Mesendoderm (in vitro differentiated cells): ENCODE results near the gene RNF150.

Source experiments
- DNase-seq: peaks from one replicate; pipeline ENCODE4 v3.0.0; 2013
- H2AK5ac ChIP-seq: 2 replicates; pipeline ENCODE4 v1.6.1; 2013; ENCODE audit warnings: low read length, inconsistent platforms
- H2BK120ac ChIP-seq: 2 replicates; pipeline ENCODE4 v1.6.1; 2013; ENCODE audit warnings: low read depth, mild to moderate bottlenecking, low read length, moderate library complexity, mixed read lengths
- H2BK15ac ChIP-seq: replicated peaks from 2 replicates; pipeline ENCODE4 v1.6.1; 2013; ENCODE audit warnings: low read depth, mild to moderate bottlenecking, moderate library complexity
- H2BK5ac ChIP-seq: 2 replicates; pipeline ENCODE4 v1.6.1; 2013; ENCODE audit warnings: low read length, inconsistent platforms
- H3K18ac ChIP-seq: 2 replicates; pipeline ENCODE4 v1.6.1; 2013; ENCODE audit warnings: mild to moderate bottlenecking, low read length, mixed read lengths
- H3K23ac ChIP-seq: one replicate; pipeline ENCODE4 v1.6.1; 2013; ENCODE audit warnings: low read length
- H3K27ac ChIP-seq: 2 replicates; pipeline ENCODE4 v1.5.1; 2013; ENCODE audit warnings: low read depth, mild to moderate bottlenecking, inconsistent platforms, low read length, moderate library complexity
- H3K27me3 ChIP-seq: 2 replicates; pipeline ENCODE4 v1.6.1; 2013; ENCODE audit warnings: low read length, control low read depth, mild to moderate bottlenecking, inconsistent platforms; ENCODE audit not compliant: insufficient read depth, poor library complexity
- H3K36me3 ChIP-seq: 2 replicates; pipeline ENCODE4 v1.6.1; 2013; ENCODE audit warnings: low read length, inconsistent platforms; ENCODE audit not compliant: control insufficient read depth, insufficient read depth
- H3K4ac ChIP-seq: one replicate; pipeline ENCODE4 v1.6.1; 2013; ENCODE audit warnings: low read depth, mild to moderate bottlenecking, low read length, moderate library complexity
- H3K4me1 ChIP-seq: 2 replicates; pipeline ENCODE4 v1.6.1; 2013; ENCODE audit warnings: low read depth, low read length, inconsistent platforms; ENCODE audit not compliant: control insufficient read depth
- H3K4me2 ChIP-seq: 2 replicates; pipeline ENCODE4 v1.6.1; 2013; ENCODE audit warnings: low read length
- H3K4me3 ChIP-seq: 2 replicates; pipeline ENCODE4 v1.5.1; 2013; ENCODE audit warnings: mild to moderate bottlenecking, low read length
- H3K56ac ChIP-seq: one replicate; pipeline ENCODE4 v1.6.1; 2013; ENCODE audit warnings: low read length
- H3K79me1 ChIP-seq: 2 replicates; pipeline ENCODE4 v1.6.1; 2013; ENCODE audit warnings: low read length, inconsistent platforms
- H3K79me2 ChIP-seq: 2 replicates; pipeline ENCODE4 v1.6.1; 2013; ENCODE audit warnings: mild to moderate bottlenecking, low read length; ENCODE audit not compliant: control insufficient read depth, insufficient read depth
- H3K9ac ChIP-seq: 2 replicates; pipeline ENCODE4 v1.6.1; 2013; ENCODE audit warnings: low read length, inconsistent platforms
- H4K5ac ChIP-seq: one replicate; pipeline ENCODE4 v1.6.1; 2013; ENCODE audit warnings: low read length
- H4K8ac ChIP-seq: one replicate; pipeline ENCODE4 v1.6.1; 2013; ENCODE audit warnings: low read depth, mild to moderate bottlenecking, control low read depth, low read length, moderate library complexity
- WGBS: extraction: QIAGEN DNeasy Blood & Tissue Kit; methylation state at CpG from one replicate; pipeline ENCODE4 v1.1.7; 2013; ENCODE audit warnings: low lambda C conversion rate, missing lambda C conversion rate; ENCODE audit not compliant: insufficient coverage; ENCODE audit errors: extremely low coverage; 5-methylcytosine and 5-hydroxymethylcytosine counted together

RNF150 gene

DNA sequence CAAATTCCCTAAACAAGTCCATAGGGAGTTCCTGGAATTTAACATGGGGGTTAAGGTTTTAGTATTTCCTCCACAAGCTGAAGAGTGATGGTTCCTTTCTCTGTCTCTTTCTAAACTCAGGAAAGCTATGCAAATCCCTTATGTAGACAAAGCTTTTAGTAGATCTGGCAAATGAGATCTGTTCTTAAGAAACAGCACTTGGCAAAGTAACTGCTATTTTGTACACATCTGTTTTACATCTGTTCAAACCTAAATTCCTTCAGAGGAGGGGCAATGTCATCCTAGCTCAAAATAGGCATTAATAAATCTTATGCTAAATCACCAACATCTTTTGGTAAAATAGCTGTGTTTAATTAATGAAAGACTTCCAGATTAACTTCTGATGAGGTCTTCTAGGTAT is 239.3 kb downstream of the RNF150 start:
- no peaks in the 10 kb centered on the region for H3K79me1 ChIP-seq

DNA sequence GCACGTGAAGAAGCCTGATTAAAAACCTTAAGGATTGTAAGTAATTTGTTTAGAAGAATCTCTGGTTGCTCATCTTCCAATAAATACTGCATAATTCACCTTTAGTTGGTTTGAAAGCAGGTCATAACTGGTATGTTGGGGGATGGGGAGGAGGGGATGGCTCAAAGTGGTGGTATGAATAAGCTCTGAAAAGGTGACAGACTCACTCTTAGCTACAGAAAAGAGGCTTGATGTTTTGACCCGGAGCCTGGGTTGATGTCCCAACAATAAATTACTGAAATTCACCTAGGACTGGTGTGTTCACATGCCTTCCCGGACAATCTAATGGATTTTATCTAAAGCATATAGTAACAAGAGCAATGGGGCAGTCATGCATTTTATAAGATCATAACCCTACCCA is 245.2 kb downstream of the RNF150 start:
- Histone ChIP-seq H3K18ac (no peak overlapping the region), H3K4me2 (no peak overlapping the region), H3K79me1 (no peaks in the 10 kb centered on the region), H3K23ac (no peak overlapping the region), H3K4ac (no peak overlapping the region), H3K4me3 (no peak overlapping the region), H3K4me1 (no peaks in the 10 kb centered on the region), H2BK15ac (no peak overlapping the region), H3K27me3 (no peaks in the 10 kb centered on the region), H2BK120ac (no peak overlapping the region), H3K56ac (no peak overlapping the region), H2BK5ac (no peak overlapping the region), H3K36me3 (no peaks in the 10 kb centered on the region), H2AK5ac (no peak overlapping the region), H3K79me2 (no peaks in the 10 kb centered on the region), H4K8ac (peak overlapping the region; percentile 76), H3K27ac (no peak overlapping the region), H3K9ac (no peak overlapping the region), H4K5ac (no peak overlapping the region)
- peak; percentile 29 for DNase-seq
- WGBS = no CpG with 5 or more reads among the region's 3 CpGs

More for the DNA sequence above, 239.3 kb downstream of the RNF150 start:
- Histone ChIP-seq H3K56ac (no peak overlapping the region), H2AK5ac (no peak overlapping the region), H3K9ac (no peak overlapping the region), H2BK5ac (no peak overlapping the region), H4K8ac (no peak overlapping the region), H3K36me3 (no peaks in the 10 kb centered on the region), H2BK120ac (no peak overlapping the region), H3K27ac (no peak overlapping the region), H3K4me1 (no peaks in the 10 kb centered on the region), H3K18ac (no peak overlapping the region), H3K23ac (no peak overlapping the region), H3K4me2 (no peak overlapping the region), H2BK15ac (no peak overlapping the region), H3K4ac (no peak overlapping the region), H3K27me3 (no peaks in the 10 kb centered on the region), H3K79me2 (no peaks in the 10 kb centered on the region), H3K4me3 (no peak overlapping the region), H4K5ac (no peak overlapping the region)
- no peak for DNase-seq

DNA sequence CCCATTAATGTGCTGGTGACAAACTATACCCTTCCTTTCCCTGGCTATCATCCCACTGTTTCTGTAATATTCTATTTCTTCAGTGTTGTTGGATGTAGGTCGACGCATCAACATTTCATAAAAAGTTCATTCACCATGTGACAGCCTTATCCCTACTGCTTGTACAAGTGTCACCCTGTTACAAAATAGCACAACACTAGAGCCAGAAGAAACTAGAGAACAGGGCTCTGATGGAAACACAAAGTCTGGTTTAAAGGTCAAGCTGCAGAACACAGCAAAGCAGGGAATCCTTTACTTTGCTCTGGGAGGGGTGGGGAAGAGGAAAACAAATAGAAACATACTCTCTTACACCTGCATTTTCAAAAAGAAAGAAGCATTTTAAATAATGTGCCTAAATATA is 245.8 kb downstream of the RNF150 start:
- Histone ChIP-seq H3K79me2 (no peaks in the 10 kb centered on the region), H3K36me3 (no peaks in the 10 kb centered on the region), H3K4me2 (no peak overlapping the region), H2BK5ac (no peak overlapping the region), H3K23ac (no peak overlapping the region), H3K4ac (no peak overlapping the region), H3K79me1 (no peaks in the 10 kb centered on the region), H4K5ac (no peak overlapping the region), H2BK15ac (no peak overlapping the region), H3K56ac (no peak overlapping the region), H3K4me1 (no peaks in the 10 kb centered on the region), H3K4me3 (no peak overlapping the region), H2BK120ac (no peak overlapping the region), H2AK5ac (no peak overlapping the region), H3K18ac (no peak overlapping the region), H3K27me3 (no peaks in the 10 kb centered on the region), H3K27ac (no peak overlapping the region), H3K9ac (no peak overlapping the region), H4K8ac (no peak overlapping the region)
- no peak for DNase-seq
- WGBS = no CpG with 5 or more reads among the region's 2 CpGs

DNA sequence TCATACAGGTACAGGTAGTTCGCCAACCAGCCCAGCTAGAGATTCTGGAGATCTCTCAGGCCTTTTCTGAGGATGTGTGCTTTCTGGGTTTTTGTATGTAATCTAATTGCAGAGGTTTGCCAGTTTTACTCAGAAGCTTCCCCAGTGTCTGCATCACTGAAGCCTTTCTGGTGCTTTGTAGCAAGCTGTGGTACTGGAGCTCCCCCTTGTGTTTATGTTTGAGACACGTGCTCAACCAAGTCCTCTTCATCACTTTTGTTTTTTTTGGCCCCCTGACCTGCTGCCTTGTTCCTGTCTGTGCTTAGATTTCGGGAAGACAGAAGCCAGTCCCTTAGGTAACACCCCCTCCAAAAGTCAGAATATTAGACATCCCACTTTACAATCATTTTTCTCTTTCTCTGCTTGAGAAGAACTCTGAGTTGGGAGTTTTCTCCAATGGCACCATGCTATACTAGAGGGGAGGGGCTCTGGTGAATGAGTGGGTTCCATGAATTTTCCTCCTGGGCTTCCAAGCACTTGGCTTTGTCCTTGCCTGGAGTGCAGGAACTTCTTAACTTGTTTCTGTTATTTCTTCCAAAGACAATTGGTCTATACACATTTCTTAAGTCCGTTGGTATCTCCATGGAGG is 248.7 kb downstream of the RNF150 start:
- no peaks in the 10 kb centered on the region for H3K79me1 ChIP-seq
- DNase-seq = peak; percentile 91
- whole genome bisulfite sequencing = no CpG with 5 or more reads among the region's 4 CpGs
- H2BK5ac ChIP-seq = no peak overlapping the region
- no peak overlapping the region for H3K27ac ChIP-seq
- no peak overlapping the region for H4K5ac ChIP-seq
- H3K4me1 ChIP-seq = no peaks in the 10 kb centered on the region
- no peak overlapping the region for H4K8ac ChIP-seq
- H2BK120ac ChIP-seq = no peak overlapping the region
- no peak overlapping the region for H2BK15ac ChIP-seq
- H3K36me3 ChIP-seq = no peaks in the 10 kb centered on the region
- no peaks in the 10 kb centered on the region for H3K27me3 ChIP-seq
- H3K4ac ChIP-seq = no peak overlapping the region
- no peak overlapping the region for H3K56ac ChIP-seq
- H3K79me2 ChIP-seq = no peaks in the 10 kb centered on the region
- H3K9ac ChIP-seq = no peak overlapping the region
- H3K4me3 ChIP-seq = no peak overlapping the region
- H3K18ac ChIP-seq = no peak overlapping the region
- no peak overlapping the region for H3K4me2 ChIP-seq
- H3K23ac ChIP-seq = no peak overlapping the region
- H2AK5ac ChIP-seq = no peak overlapping the region

DNA sequence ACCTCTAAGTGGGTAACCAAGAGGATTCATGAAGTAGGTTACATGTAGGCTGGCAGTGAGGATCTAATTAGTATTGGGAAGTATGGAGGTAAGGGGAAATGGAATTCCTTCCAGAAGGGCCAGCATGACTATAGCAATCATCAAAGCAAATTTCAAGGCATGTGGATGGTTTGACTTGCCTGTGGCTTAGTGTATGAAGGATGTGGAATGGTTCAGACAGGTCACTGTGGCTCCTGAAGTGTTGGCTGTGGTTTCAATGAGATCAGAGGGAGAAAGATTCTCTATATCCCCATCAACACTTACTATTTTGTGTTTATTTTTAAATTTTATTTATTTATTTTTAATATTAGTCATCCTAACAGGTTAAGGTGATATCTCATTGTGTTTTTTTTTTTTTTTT is 255.5 kb downstream of the RNF150 start:
- H3K4me1 ChIP-seq = no peaks in the 10 kb centered on the region

DNA sequence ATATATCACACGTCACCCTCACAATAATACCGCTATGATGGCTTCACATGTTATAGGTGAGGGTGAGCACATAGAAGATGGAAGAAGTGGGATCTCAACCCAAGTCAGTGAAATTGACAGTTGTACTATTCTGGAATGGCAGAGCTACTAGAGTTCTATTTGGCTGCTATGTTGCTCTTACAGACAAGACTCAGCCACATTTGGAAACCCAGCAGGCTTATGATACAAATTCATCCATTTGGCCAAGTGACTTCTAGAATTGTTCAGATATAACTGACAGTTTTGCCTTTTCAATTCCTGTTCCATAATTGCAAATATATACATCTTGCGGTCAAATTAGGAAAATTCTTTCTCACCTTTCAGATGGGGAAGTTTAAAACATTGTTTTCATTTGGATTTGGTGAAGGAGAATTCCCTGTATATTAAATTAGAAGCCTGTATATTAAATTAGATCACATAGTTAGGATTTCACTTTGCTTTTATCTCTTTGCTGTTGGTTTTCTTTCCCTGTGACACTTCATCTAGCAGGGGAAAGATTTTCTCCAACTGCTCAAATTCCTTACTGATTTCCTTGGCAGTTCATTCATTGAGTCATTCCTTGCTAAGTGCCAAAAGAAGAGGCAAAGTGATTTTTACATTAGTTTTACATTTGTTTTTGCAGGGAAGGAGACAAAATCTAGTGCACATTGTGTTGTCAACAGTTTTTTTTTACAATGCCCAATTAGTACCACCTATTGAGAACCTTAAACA is 256.5 kb downstream of the RNF150 start:
- no peak overlapping the region for H2BK5ac ChIP-seq
- no peak overlapping the region for H3K18ac ChIP-seq
- H3K9ac ChIP-seq = no peak overlapping the region
- H3K23ac ChIP-seq = no peak overlapping the region
- no peaks in the 10 kb centered on the region for H3K4me1 ChIP-seq
- DNase-seq = no peak
- no peak overlapping the region for H2BK120ac ChIP-seq
- no peak overlapping the region for H4K8ac ChIP-seq
- no peak overlapping the region for H4K5ac ChIP-seq
- no peaks in the 10 kb centered on the region for H3K36me3 ChIP-seq
- H3K4me3 ChIP-seq = no peak overlapping the region
- no peak overlapping the region for H3K27ac ChIP-seq
- no peaks in the 10 kb centered on the region for H3K79me1 ChIP-seq
- WGBS = no CpG with 5 or more reads among the region's 3 CpGs
- H3K56ac ChIP-seq = no peak overlapping the region
- no peak overlapping the region for H2BK15ac ChIP-seq
- no peaks in the 10 kb centered on the region for H3K27me3 ChIP-seq
- no peak overlapping the region for H3K4ac ChIP-seq
- H3K4me2 ChIP-seq = no peak overlapping the region
- H2AK5ac ChIP-seq = no peak overlapping the region
- no peaks in the 10 kb centered on the region for H3K79me2 ChIP-seq

More for the DNA sequence above, 255.5 kb downstream of the RNF150 start:
- H2BK5ac ChIP-seq = no peak overlapping the region
- H3K23ac ChIP-seq = no peak overlapping the region
- no peak overlapping the region for H3K27ac ChIP-seq
- H2BK120ac ChIP-seq = no peak overlapping the region
- no peak overlapping the region for H4K8ac ChIP-seq
- H3K56ac ChIP-seq = no peak overlapping the region
- no peak overlapping the region for H2BK15ac ChIP-seq
- no peaks in the 10 kb centered on the region for H3K27me3 ChIP-seq
- no peaks in the 10 kb centered on the region for H3K79me1 ChIP-seq
- DNase-seq = no peak
- H4K5ac ChIP-seq = no peak overlapping the region
- H3K4me3 ChIP-seq = no peak overlapping the region
- no peak overlapping the region for H3K4ac ChIP-seq
- no peak overlapping the region for H3K9ac ChIP-seq
- no peak overlapping the region for H3K4me2 ChIP-seq
- H2AK5ac ChIP-seq = no peak overlapping the region
- H3K18ac ChIP-seq = no peak overlapping the region
- no peaks in the 10 kb centered on the region for H3K36me3 ChIP-seq
- H3K79me2 ChIP-seq = no peaks in the 10 kb centered on the region
